ENCODE measurements around the gene OSBP.

The OSBP gene

GRCh38 chr11:59582006-59582405, 33.6 kb downstream of the OSBP start:
- WGBS (ENCODE audit: insufficient coverage) = 100% methylated on average over 1 of the region's 1 CpG
- ChIA-PET CTCF (interaction anchor here (0.6 kb wide), 1 partner anchor 53 kb away, joined by 3 read pairs; no protein-coding TSS in a partner anchor), POLR2A (interaction anchor here (1.1 kb wide), 1 partner anchor 33 kb away, joined by 4 read pairs; the partner anchor contains the start of gene OSBP)

GRCh38 chr11:59578369-59578768, 37.2 kb downstream of the OSBP start:
- ChIA-PET POLR2A (no interaction called here), CTCF (interaction anchor here (1.5 kb wide), 1 partner anchor 13 kb away, joined by 3 read pairs; no protein-coding TSS in a partner anchor)
- DNase-seq = no peak
- no peaks in the 10 kb centered on the region for H3K9me3 ChIP-seq (ENCODE audit: control extremely low read depth in 1 of 5, control insufficient read depth in 4 of 5, insufficient read depth in 2 of 5, low read depth in 1 of 5, low read length in 4 of 5)
- H3K4me1 ChIP-seq (ENCODE audit: control extremely low read depth in 1 of 4, control insufficient read depth in 4 of 4, insufficient read depth in 4 of 4, low read length in 3 of 4) = no peaks in the 10 kb centered on the region
- no peak overlapping the region for H3K27ac ChIP-seq (ENCODE audit: insufficient read depth in 1 of 2, low read depth in 1 of 2, low read length in 2 of 2, poor library complexity in 1 of 2, severe bottlenecking in 2 of 2)
- peaks cover 34 to 78% (median 59%) of the 10 kb centered on the region in 4 experiments for H3K36me3 ChIP-seq (ENCODE audit: control insufficient read depth in 4 of 4, insufficient read depth in 4 of 4, low read length in 3 of 4)
- no peak overlapping the region for H3K4me3 ChIP-seq (ENCODE audit: control insufficient read depth in 1 of 7, extremely low read depth in 1 of 7, insufficient read depth in 4 of 7, low read depth in 2 of 7, low read length in 6 of 7)
- no peaks in the 10 kb centered on the region for H3K27me3 ChIP-seq (replicated peaks in 2 of 5; ENCODE audit: control insufficient read depth in 4 of 5, insufficient read depth in 5 of 5, low read length in 4 of 5)
- WGBS (ENCODE audit: insufficient coverage) = 89% methylated on average over 1 of the region's 1 CpG

More at GRCh38 chr11:59582006-59582405, 33.6 kb downstream of the OSBP start:
- Histone ChIP-seq H3K27ac (ENCODE audit: insufficient read depth in 1 of 2, low read depth in 1 of 2, low read length in 2 of 2, poor library complexity in 1 of 2, severe bottlenecking in 2 of 2) (no peak overlapping the region), H3K9me3 (ENCODE audit: control extremely low read depth in 1 of 5, control insufficient read depth in 4 of 5, insufficient read depth in 2 of 5, low read depth in 1 of 5, low read length in 4 of 5) (peaks cover 3 to 8% (median 3%) of the 10 kb centered on the region in 5 experiments), H3K4me1 (ENCODE audit: control extremely low read depth in 1 of 4, control insufficient read depth in 4 of 4, insufficient read depth in 4 of 4, low read length in 3 of 4) (no peaks in the 10 kb centered on the region), H3K4me3 (ENCODE audit: control insufficient read depth in 1 of 7, extremely low read depth in 1 of 7, insufficient read depth in 4 of 7, low read depth in 2 of 7, low read length in 6 of 7) (no peak overlapping the region), H3K36me3 (ENCODE audit: control insufficient read depth in 4 of 4, insufficient read depth in 4 of 4, low read length in 3 of 4) (peaks cover 33 to 80% (median 47%) of the 10 kb centered on the region in 4 experiments), H3K27me3 (replicated peaks in 2 of 5; ENCODE audit: control insufficient read depth in 4 of 5, insufficient read depth in 5 of 5, low read length in 4 of 5) (no peaks in the 10 kb centered on the region)
- no peak for DNase-seq

GRCh38 chr11:59575505-59575904, 40.1 kb downstream of the OSBP start:
- 100% methylated on average over 1 of the region's 1 CpG for WGBS (ENCODE audit: insufficient coverage)
- Histone ChIP-seq H3K27ac (ENCODE audit: insufficient read depth in 1 of 2, low read depth in 1 of 2, low read length in 2 of 2, poor library complexity in 1 of 2, severe bottlenecking in 2 of 2) (no peak overlapping the region), H3K36me3 (ENCODE audit: control insufficient read depth in 4 of 4, insufficient read depth in 4 of 4, low read length in 3 of 4) (peaks cover 23 to 57% (median 45%) of the 10 kb centered on the region in 4 experiments), H3K27me3 (replicated peaks in 2 of 5; ENCODE audit: control insufficient read depth in 4 of 5, insufficient read depth in 5 of 5, low read length in 4 of 5) (no peaks in the 10 kb centered on the region), H3K4me3 (ENCODE audit: control insufficient read depth in 1 of 7, extremely low read depth in 1 of 7, insufficient read depth in 4 of 7, low read depth in 2 of 7, low read length in 6 of 7) (no peak overlapping the region), H3K9me3 (ENCODE audit: control extremely low read depth in 1 of 5, control insufficient read depth in 4 of 5, insufficient read depth in 2 of 5, low read depth in 1 of 5, low read length in 4 of 5) (no peaks in the 10 kb centered on the region), H3K4me1 (ENCODE audit: control extremely low read depth in 1 of 4, control insufficient read depth in 4 of 4, insufficient read depth in 4 of 4, low read length in 3 of 4) (no peaks in the 10 kb centered on the region)
- ChIA-PET CTCF (no interaction called here), POLR2A (no interaction called here)
- no peak for DNase-seq

- no peak overlapping the region for H3K27ac ChIP-seq (ENCODE audit: insufficient read depth in 1 of 2, low read depth in 1 of 2, low read length in 2 of 2, poor library complexity in 1 of 2, severe bottlenecking in 2 of 2)
Observed at GRCh38 chr11:59574932-59575502, 40.6 kb downstream of the OSBP start.

GRCh38 chr11:59574467-59574866, 41.1 kb downstream of the OSBP start:
- no peaks in the 10 kb centered on the region for H3K9me3 ChIP-seq (ENCODE audit: control extremely low read depth in 1 of 5, control insufficient read depth in 4 of 5, insufficient read depth in 2 of 5, low read depth in 1 of 5, low read length in 4 of 5)
- no peak for DNase-seq
- ChIA-PET CTCF (no interaction called here), POLR2A (no interaction called here)
- no peaks in the 10 kb centered on the region for H3K4me1 ChIP-seq (ENCODE audit: control extremely low read depth in 1 of 4, control insufficient read depth in 4 of 4, insufficient read depth in 4 of 4, low read length in 3 of 4)
- H3K36me3 ChIP-seq (ENCODE audit: control insufficient read depth in 4 of 4, insufficient read depth in 4 of 4, low read length in 3 of 4) = peaks cover 19 to 46% (median 39%) of the 10 kb centered on the region in 4 experiments
- H3K27ac ChIP-seq (ENCODE audit: insufficient read depth in 1 of 2, low read depth in 1 of 2, low read length in 2 of 2, poor library complexity in 1 of 2, severe bottlenecking in 2 of 2) = no peak overlapping the region
- no CpG with 5 or more reads among the region's 2 CpGs for WGBS (ENCODE audit: insufficient coverage)
- no peaks in the 10 kb centered on the region for H3K27me3 ChIP-seq (replicated peaks in 2 of 5; ENCODE audit: control insufficient read depth in 4 of 5, insufficient read depth in 5 of 5, low read length in 4 of 5)
- H3K4me3 ChIP-seq (ENCODE audit: control insufficient read depth in 1 of 7, extremely low read depth in 1 of 7, insufficient read depth in 4 of 7, low read depth in 2 of 7, low read length in 6 of 7) = no peak overlapping the region

More at GRCh38 chr11:59574932-59575502, 40.6 kb downstream of the OSBP start:
- POLR2A ChIA-PET = no interaction called here
- 100% methylated on average over 1 of the region's 5 CpGs for WGBS (ENCODE audit: insufficient coverage)
- peaks cover 21 to 52% (median 41%) of the 10 kb centered on the region in 4 experiments for H3K36me3 ChIP-seq (ENCODE audit: control insufficient read depth in 4 of 4, insufficient read depth in 4 of 4, low read length in 3 of 4)
- H3K27me3 ChIP-seq (replicated peaks in 2 of 5; ENCODE audit: control insufficient read depth in 4 of 5, insufficient read depth in 5 of 5, low read length in 4 of 5) = no peaks in the 10 kb centered on the region
- H3K9me3 ChIP-seq (ENCODE audit: control extremely low read depth in 1 of 5, control insufficient read depth in 4 of 5, insufficient read depth in 2 of 5, low read depth in 1 of 5, low read length in 4 of 5) = no peaks in the 10 kb centered on the region
- CTCF ChIA-PET = no interaction called here
- H3K4me3 ChIP-seq (ENCODE audit: control insufficient read depth in 1 of 7, extremely low read depth in 1 of 7, insufficient read depth in 4 of 7, low read depth in 2 of 7, low read length in 6 of 7) = no peak overlapping the region
- no peaks in the 10 kb centered on the region for H3K4me1 ChIP-seq (ENCODE audit: control extremely low read depth in 1 of 4, control insufficient read depth in 4 of 4, insufficient read depth in 4 of 4, low read length in 3 of 4)
- no peak for DNase-seq

GRCh38 chr11:59573216-59573615, 42.4 kb downstream of the OSBP start:
- POLR2A ChIA-PET = interaction anchor here (0.9 kb wide), 1 partner anchor 11 kb away, joined by 3 read pairs; no protein-coding TSS in a partner anchor

GRCh38 chr11:59572091-59572490, 43.5 kb downstream of the OSBP start:
- Histone ChIP-seq H3K9me3 (ENCODE audit: control extremely low read depth in 1 of 5, control insufficient read depth in 4 of 5, insufficient read depth in 2 of 5, low read depth in 1 of 5, low read length in 4 of 5) (no peaks in the 10 kb centered on the region), H3K4me3 (ENCODE audit: control insufficient read depth in 1 of 7, extremely low read depth in 1 of 7, insufficient read depth in 4 of 7, low read depth in 2 of 7, low read length in 6 of 7) (no peak overlapping the region), H3K36me3 (ENCODE audit: control insufficient read depth in 4 of 4, insufficient read depth in 4 of 4, low read length in 3 of 4) (peaks cover 11 to 25% (median 24%) of the 10 kb centered on the region in 4 experiments), H3K27me3 (replicated peaks in 2 of 5; ENCODE audit: control insufficient read depth in 4 of 5, insufficient read depth in 5 of 5, low read length in 4 of 5) (no peaks in the 10 kb centered on the region), H3K27ac (ENCODE audit: insufficient read depth in 1 of 2, low read depth in 1 of 2, low read length in 2 of 2, poor library complexity in 1 of 2, severe bottlenecking in 2 of 2) (no peak overlapping the region), H3K4me1 (ENCODE audit: control extremely low read depth in 1 of 4, control insufficient read depth in 4 of 4, insufficient read depth in 4 of 4, low read length in 3 of 4) (no peaks in the 10 kb centered on the region)
- ChIA-PET CTCF (interaction anchor here (0.7 kb wide), 1 partner anchor 34 kb away, joined by 3 read pairs; no protein-coding TSS in a partner anchor), POLR2A (no interaction called here)
- 100% methylated on average over 2 of the region's 5 CpGs for WGBS (ENCODE audit: insufficient coverage)
- DNase-seq = no peak

More at GRCh38 chr11:59573216-59573615, 42.4 kb downstream of the OSBP start:
- CTCF ChIA-PET = interaction anchor here (1.1 kb wide), 1 partner anchor 38 kb away, joined by 3 read pairs; no protein-coding TSS in a partner anchor
- no peak overlapping the region for H3K4me3 ChIP-seq (ENCODE audit: control insufficient read depth in 1 of 7, extremely low read depth in 1 of 7, insufficient read depth in 4 of 7, low read depth in 2 of 7, low read length in 6 of 7)
- H3K27ac ChIP-seq (ENCODE audit: insufficient read depth in 1 of 2, low read depth in 1 of 2, low read length in 2 of 2, poor library complexity in 1 of 2, severe bottlenecking in 2 of 2) = no peak overlapping the region
- no peaks in the 10 kb centered on the region for H3K9me3 ChIP-seq (ENCODE audit: control extremely low read depth in 1 of 5, control insufficient read depth in 4 of 5, insufficient read depth in 2 of 5, low read depth in 1 of 5, low read length in 4 of 5)
- peaks cover 17 to 36% (median 34%) of the 10 kb centered on the region in 4 experiments for H3K36me3 ChIP-seq (ENCODE audit: control insufficient read depth in 4 of 4, insufficient read depth in 4 of 4, low read length in 3 of 4)
- DNase-seq = no peak
- H3K27me3 ChIP-seq (replicated peaks in 2 of 5; ENCODE audit: control insufficient read depth in 4 of 5, insufficient read depth in 5 of 5, low read length in 4 of 5) = no peaks in the 10 kb centered on the region
- H3K4me1 ChIP-seq (ENCODE audit: control extremely low read depth in 1 of 4, control insufficient read depth in 4 of 4, insufficient read depth in 4 of 4, low read length in 3 of 4) = no peaks in the 10 kb centered on the region
- WGBS (ENCODE audit: insufficient coverage) = 89% methylated on average over 3 of the region's 4 CpGs

Measured in common myeloid progenitor, CD34-positive (primary cell).